A673 (cell line): ENCODE measurements around the gene ESRRB. TPM values are rescaled to one million over a fixed set of nuclear protein-coding genes. Genes with fewer than 3 reads are reported as not detected.

Experiments
- BruUV-seq: library from RNA; stranded (reverse); fragments of 400-500 nt; replicated peaks from 2 replicates; lab custom pipeline; 2021; lab: Mats Ljungman, UMichigan
- CTCF ChIA-PET: fragments of 300-600 bp; sonication (Branson Sonifier 250); formaldehyde crosslinking; loops from one replicate; lab custom pipeline; 2022; ENCODE audit warnings: antibody characterized with exemption; lab: Charles Lee
- POLR2A ChIA-PET: fragments of 300-600 bp; sonication (Branson Sonifier 250); formaldehyde crosslinking; loops from one replicate; lab custom pipeline; 2022; ENCODE audit warnings: antibody characterized with exemption; ENCODE audit not compliant: low non-redundant PET; lab: Charles Lee
- DNase-seq: peaks from one replicate; pipeline ENCODE4 v3.0.0-alpha.2; 2015; ENCODE audit warnings: low spot score
- H3K27ac ChIP-seq: fragments of 200-600 bp; sonication (generic); 2 replicates; pipeline ENCODE4 v1.5.1; 2016; ENCODE audit warnings: mixed run types, low read depth, mild to moderate bottlenecking, mixed read lengths, antibody characterized with exemption, low read length; ENCODE audit not compliant: poor library complexity, severe bottlenecking
- H3K27me3 ChIP-seq: fragments of 200-600 bp; sonication (generic); replicated peaks from 2 replicates; pipeline ENCODE4 v1.6.1; 2017; ENCODE audit warnings: mixed run types, low read depth, mild to moderate bottlenecking, mixed read lengths, antibody characterized with exemption, low read length; ENCODE audit not compliant: insufficient read depth, poor library complexity
- H3K36me3 ChIP-seq: fragments of 200-600 bp; sonication (generic); 2 replicates; pipeline ENCODE4 v1.6.1; 2016; ENCODE audit warnings: mixed run types, mild to moderate bottlenecking, mixed read lengths, antibody characterized with exemption, low read length; ENCODE audit not compliant: insufficient read depth, poor library complexity, severe bottlenecking
- H3K4me1 ChIP-seq: fragments of 200-600 bp; sonication (generic); 2 replicates; pipeline ENCODE4 v1.6.1; 2017; ENCODE audit warnings: mixed run types, mild to moderate bottlenecking, mixed read lengths, antibody characterized with exemption, low read length; ENCODE audit not compliant: insufficient read depth, poor library complexity, severe bottlenecking
- H3K4me3 ChIP-seq: fragments of 200-600 bp; sonication (generic); 2 replicates; pipeline ENCODE4 v1.5.1; 2016; ENCODE audit warnings: low read depth, mixed run types, mild to moderate bottlenecking, mixed read lengths, low read length; ENCODE audit not compliant: poor library complexity, severe bottlenecking
- H3K9me3 ChIP-seq: fragments of 200-600 bp; sonication (generic); 2 replicates; pipeline ENCODE4 v1.6.1; 2016; ENCODE audit warnings: mixed run types, low read depth, mild to moderate bottlenecking, mixed read lengths, antibody characterized with exemption, low read length; ENCODE audit not compliant: poor library complexity, severe bottlenecking
- CTCF ChIP-seq: fragments of 300-800, 200-600 bp; sonication (generic); conservative IDR thresholded peaks from 2 replicates; pipeline ENCODE4 v1.5.1; 2017; ENCODE audit warnings: low read depth, mild to moderate bottlenecking, antibody characterized with exemption, low read length, moderate library complexity, mixed read lengths
- EZH2 ChIP-seq: fragments of 200-600 bp; sonication (generic); IDR thresholded peaks from 2 replicates; pipeline ENCODE4 v1.6.1; 2017; ENCODE audit warnings: borderline replicate concordance, low read depth, mild to moderate bottlenecking, mixed read lengths, antibody characterized with exemption, low read length; ENCODE audit not compliant: poor library complexity, severe bottlenecking
- intact Hi-C: fragments of 100-400 bp; cut with micrococcal nuclease; formaldehyde crosslinking; loops from one replicate; pipeline ENCODE4 v1.10.0; 2022; ENCODE audit not compliant: unreplicated experiment
- total RNA-seq: library from RNA; stranded (reverse); gene quantifications from 2 replicates; pipeline ENCODE4 v1.2.3, GENCODE V29; 2021

Gene ESRRB
- total RNA-seq, 1 experiment from 2014 or later, result 0.47 TPM

DNA sequence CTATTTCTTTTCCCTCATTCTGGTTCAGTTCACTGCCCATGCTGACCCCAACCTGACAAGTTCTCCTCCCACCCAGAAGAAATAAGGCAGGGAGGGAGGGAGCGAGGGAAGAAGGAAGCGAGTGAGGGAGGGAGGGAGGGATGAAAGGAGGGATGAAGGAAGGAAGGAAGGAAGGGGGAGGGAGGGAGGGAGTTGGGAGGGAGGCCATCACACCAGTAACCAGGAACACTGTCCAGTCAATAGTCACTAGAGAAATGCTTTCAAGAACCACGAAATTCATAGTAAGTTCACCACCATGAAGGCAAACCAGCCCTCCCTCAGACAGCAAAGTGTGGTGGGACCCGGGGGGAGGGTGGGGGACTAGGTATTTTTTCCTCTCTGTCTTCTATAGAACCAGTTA lies 142.4 kb downstream of the ESRRB start:
- H3K27ac ChIP-seq, result peak overlapping the region; percentile 91
- ChIA-PET CTCF (no interaction called here), POLR2A (no interaction called here)
- H3K36me3 ChIP-seq, result no peaks in the 10 kb centered on the region
- H3K9me3 ChIP-seq, result peaks cover 12% of the 10 kb centered on the region
- TF ChIP-seq CTCF, result no peak
- TF ChIP-seq EZH2, result no peak
- peak; percentile 89 for DNase-seq
- H3K27me3 ChIP-seq, result no peaks in the 10 kb centered on the region
- no TSS peak for BruUV-seq
- intact Hi-C loops, result no loop called here
- H3K4me1 ChIP-seq, result peaks cover 59% of the 10 kb centered on the region
- no peak overlapping the region for H3K4me3 ChIP-seq

GRCh38 chr14:76525106-76525821 lies 149.3 kb downstream of the ESRRB start:
- CTCF ChIA-PET, result interaction anchor here (0.7 kb wide), 1 partner anchor 11 kb away, joined by 7 read pairs; no protein-coding TSS in a partner anchor
- BruUV-seq, result no TSS peak
- no peak for DNase-seq
- intact Hi-C loops, result no loop called here
- TF ChIP-seq EZH2 (no peak), CTCF (no peak)
- Histone ChIP-seq H3K27me3 (no peaks in the 10 kb centered on the region), H3K4me3 (no peak overlapping the region), H3K4me1 (peaks cover 14% of the 10 kb centered on the region), H3K36me3 (no peaks in the 10 kb centered on the region), H3K9me3 (peaks cover 12% of the 10 kb centered on the region), H3K27ac (peak overlapping the region; percentile 54)
- POLR2A ChIA-PET, result no interaction called here

GRCh38 chr14:76531085-76531484 lies 155.1 kb downstream of the ESRRB start:
- H3K36me3 ChIP-seq, result no peaks in the 10 kb centered on the region
- POLR2A ChIA-PET, result no interaction called here
- CTCF ChIA-PET, result no interaction called here
- no peaks in the 10 kb centered on the region for H3K27me3 ChIP-seq
- intact Hi-C loops, result no loop called here
- DNase-seq, result no peak
- H3K4me3 ChIP-seq, result no peak overlapping the region
- no peaks in the 10 kb centered on the region for H3K9me3 ChIP-seq
- no peak overlapping the region for H3K27ac ChIP-seq
- peaks cover 4% of the 10 kb centered on the region for H3K4me1 ChIP-seq
- TF ChIP-seq EZH2 (no peak), CTCF (no peak)
- BruUV-seq, result no TSS peak
